Measurements from ENCODE around the gene NR2F1. TPM values are rescaled to one million over a fixed set of nuclear protein-coding genes. Genes with fewer than 3 reads are reported as not detected.
A peak's percentile ranks its signal among the peaks of the same experiment; 100 is the strongest.

NR2F1 gene
- total and polyA plus RNA-seq, 4 donors: 0.72 to 27.0 (median 10.0) TPM; not detected in 1

DNA sequence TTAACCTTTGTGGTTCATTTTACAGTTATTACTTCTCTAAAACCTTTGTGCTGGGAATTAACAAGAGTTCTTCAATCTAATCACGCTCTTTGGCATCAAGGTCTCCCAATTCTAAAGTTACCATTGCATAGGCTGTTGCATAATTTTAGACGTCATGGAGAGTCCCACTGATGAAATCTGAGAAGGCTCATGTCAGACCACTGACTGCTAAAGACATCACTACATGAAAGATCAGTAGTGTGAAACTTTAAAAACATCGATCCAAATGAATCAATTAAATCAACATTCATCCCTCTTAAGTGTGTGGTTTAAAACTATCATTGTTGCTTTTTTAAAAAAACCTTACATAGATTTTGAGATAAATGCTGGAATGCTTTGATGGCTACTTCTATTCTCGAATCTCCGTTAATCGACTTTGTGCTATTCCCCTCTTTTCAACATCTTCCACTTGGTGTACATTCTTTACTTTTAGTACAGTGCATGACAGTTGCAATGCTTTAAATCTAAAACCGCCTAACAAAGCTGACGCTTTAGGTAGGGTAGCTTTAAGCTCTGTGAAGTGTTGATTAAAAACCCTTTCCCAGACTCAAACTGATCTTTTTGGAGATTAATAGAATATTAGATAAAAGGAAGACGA is 33.6 kb downstream of the NR2F1 start:
- no peak overlapping the region for H3K4me3 ChIP-seq (ENCODE audit: low read length in 2 of 2)
- ATAC-seq (ENCODE audit: low FRiP score) (no peak), DNase-seq (no peak)
- intact Hi-C loops (cut with DNase I): no loop called here
- H3K4me1 ChIP-seq (ENCODE audit: control insufficient read depth in 1 of 2, insufficient read depth in 2 of 2, low read length in 2 of 2): no peaks in the 10 kb centered on the region
- 89 to 91% methylated on average over 9 of the region's 9 CpGs for WGBS, 2 donors
- no peaks in the 10 kb centered on the region for H3K9me3 ChIP-seq (ENCODE audit: control insufficient read depth, low read length)
- no peaks in the 10 kb centered on the region for H3K36me3 ChIP-seq (ENCODE audit: control insufficient read depth in 1 of 2, insufficient read depth in 2 of 2, low read length in 1 of 2)
- no peaks in the 10 kb centered on the region for H3K27me3 ChIP-seq (ENCODE audit: control insufficient read depth in 1 of 2, insufficient read depth in 2 of 2, low read length in 1 of 2)
- no peak overlapping the region for H3K27ac ChIP-seq (ENCODE audit: low read depth in 1 of 2, low read length in 2 of 2)

DNA sequence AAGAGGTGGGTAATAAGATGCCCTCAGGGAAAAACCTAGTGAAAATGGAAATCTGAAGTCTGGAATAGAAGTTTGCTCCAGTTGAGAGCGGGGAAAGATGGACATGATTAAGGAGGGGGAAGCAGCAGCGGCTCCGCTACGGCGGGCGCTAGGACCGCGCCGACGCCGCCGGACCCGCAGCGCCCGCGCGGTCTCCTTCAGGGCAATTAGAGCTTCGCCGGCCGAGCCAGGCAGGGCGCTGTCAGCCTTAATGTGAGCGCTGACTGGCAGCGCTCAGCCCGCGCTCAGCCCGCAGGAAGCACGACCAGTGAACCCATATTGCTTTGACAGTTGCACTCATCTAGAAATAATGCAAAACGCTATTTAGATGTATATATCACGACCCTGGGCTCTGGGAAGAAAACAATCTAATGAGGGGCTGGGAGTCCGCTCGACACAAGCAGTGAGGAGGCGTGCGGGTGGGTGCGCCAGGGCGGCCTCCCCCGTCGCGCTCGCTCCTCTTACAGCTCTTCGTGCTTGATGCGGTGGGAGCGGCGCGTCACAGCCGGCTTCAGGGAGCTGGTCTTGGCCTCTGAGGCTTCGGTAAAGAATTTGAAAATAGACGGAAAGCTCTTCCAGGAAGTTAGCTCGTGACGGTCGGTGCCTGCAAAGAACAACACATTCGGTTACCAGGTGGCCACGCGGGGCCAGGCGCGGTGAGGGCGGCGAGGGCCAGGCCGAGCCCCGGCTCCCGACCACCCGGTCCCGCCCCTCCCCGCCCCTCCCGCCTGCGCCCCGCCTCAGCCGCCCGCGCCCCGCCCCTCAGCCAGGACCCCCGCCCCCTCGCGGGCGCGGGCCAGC is 37.7 kb downstream of the NR2F1 start:
- intact Hi-C loops (cut with DNase I): loop anchor here in 1 of 2 donors (10.0 kb wide), 1 partner anchor 494 kb away; a partner anchor contains a TSS
- WGBS, 2 donors: 0 to 1% methylated on average over 62 to 75 of the region's 75 CpGs
- Histone ChIP-seq H3K4me1 (ENCODE audit: control insufficient read depth in 1 of 2, insufficient read depth in 2 of 2, low read length in 2 of 2) (no peaks in the 10 kb centered on the region), H3K9me3 (ENCODE audit: control insufficient read depth, low read length) (no peaks in the 10 kb centered on the region), H3K4me3 (ENCODE audit: low read length in 2 of 2) (peak overlapping the region; percentile 27 to 30), H3K36me3 (ENCODE audit: control insufficient read depth in 1 of 2, insufficient read depth in 2 of 2, low read length in 1 of 2) (no peaks in the 10 kb centered on the region), H3K27me3 (ENCODE audit: control insufficient read depth in 1 of 2, insufficient read depth in 2 of 2, low read length in 1 of 2) (no peaks in the 10 kb centered on the region), H3K27ac (ENCODE audit: low read depth in 1 of 2, low read length in 2 of 2) (peak overlapping the region in 1 of 2 donors; percentile 22)
- DNase-seq: peak; percentile 74 to 88
- peak; percentile 92 for ATAC-seq (ENCODE audit: low FRiP score)

DNA sequence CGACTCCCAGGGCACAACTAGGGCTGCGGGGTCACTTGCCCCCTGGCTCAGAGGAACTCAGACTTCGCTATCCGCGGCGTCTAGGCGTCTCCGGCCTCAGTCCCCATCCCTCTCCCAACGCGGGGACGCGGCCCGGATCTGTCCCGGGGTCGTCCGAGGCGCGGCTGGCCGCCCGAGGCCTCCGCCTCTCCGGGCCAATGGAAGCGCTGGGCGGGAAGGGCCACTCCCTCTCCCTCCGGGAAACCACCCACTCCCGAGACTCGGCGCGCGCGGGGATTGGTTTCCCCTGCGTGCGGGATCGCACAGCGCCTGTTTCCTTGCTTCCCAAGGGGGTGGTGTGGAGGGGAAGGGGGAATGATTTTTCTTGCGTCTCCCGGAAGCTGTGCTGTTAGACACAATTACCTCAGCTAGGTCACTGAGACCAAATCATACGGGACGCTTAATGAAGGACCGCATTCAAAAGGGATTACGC is 38.3 kb downstream of the NR2F1 start:
- H3K27me3 ChIP-seq (ENCODE audit: control insufficient read depth in 1 of 2, insufficient read depth in 2 of 2, low read length in 1 of 2): no peaks in the 10 kb centered on the region
- no peaks in the 10 kb centered on the region for H3K9me3 ChIP-seq (ENCODE audit: control insufficient read depth, low read length)
- H3K4me1 ChIP-seq (ENCODE audit: control insufficient read depth in 1 of 2, insufficient read depth in 2 of 2, low read length in 2 of 2): no peaks in the 10 kb centered on the region
- no peaks in the 10 kb centered on the region for H3K36me3 ChIP-seq (ENCODE audit: control insufficient read depth in 1 of 2, insufficient read depth in 2 of 2, low read length in 1 of 2)
- peak; percentile 86 for ATAC-seq (ENCODE audit: low FRiP score)
- 3 to 4% methylated on average over 36 to 41 of the region's 41 CpGs for WGBS, 2 donors
- peak; percentile 83 to 92 for DNase-seq
- H3K27ac ChIP-seq (ENCODE audit: low read depth in 1 of 2, low read length in 2 of 2): no peak overlapping the region
- peak overlapping the region; percentile 27 to 30 for H3K4me3 ChIP-seq (ENCODE audit: low read length in 2 of 2)
- intact Hi-C loops (cut with DNase I): loop anchor here in 1 of 2 donors (10.0 kb wide), 1 partner anchor 493 kb away; a partner anchor contains a TSS

DNA sequence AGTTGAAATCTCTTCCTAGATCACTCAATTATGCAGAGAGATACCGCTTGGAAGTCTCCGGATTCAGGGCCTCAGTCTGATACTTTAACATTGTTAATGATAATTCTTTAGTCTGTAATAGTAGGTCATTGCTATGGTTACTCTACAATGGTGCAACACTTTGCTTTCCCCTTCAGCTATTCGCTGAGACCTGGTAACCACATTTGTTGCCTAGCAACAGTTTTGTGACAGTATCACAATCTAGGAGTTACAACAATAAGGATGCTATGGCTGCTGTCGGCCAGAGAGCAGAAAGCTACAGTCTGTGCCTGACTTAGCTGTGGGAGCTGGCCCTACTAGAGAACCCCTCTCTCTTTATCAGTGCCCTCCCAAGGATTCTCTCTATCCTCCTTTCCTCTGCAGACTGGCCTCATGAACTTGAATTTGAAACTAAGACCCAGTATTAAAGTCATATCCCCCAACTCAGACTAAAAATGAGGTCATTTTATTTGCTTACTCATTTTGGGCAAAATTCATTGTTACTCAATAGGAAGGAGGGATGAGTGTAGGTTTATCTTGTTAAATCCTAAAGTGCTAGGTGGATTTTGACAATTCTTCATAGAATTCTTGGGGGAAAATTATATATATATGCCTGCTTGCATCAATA is 39.3 kb downstream of the NR2F1 start:
- no peaks in the 10 kb centered on the region for H3K36me3 ChIP-seq (ENCODE audit: control insufficient read depth in 1 of 2, insufficient read depth in 2 of 2, low read length in 1 of 2)
- intact Hi-C loops (cut with DNase I): loop anchor here in 1 of 2 donors (10.0 kb wide), 1 partner anchor 492 kb away; a partner anchor contains a TSS
- DNase-seq (no peak), ATAC-seq (ENCODE audit: low FRiP score) (peak; percentile 55)
- WGBS, 2 donors: 79% methylated on average over 4 of the region's 4 CpGs
- H3K9me3 ChIP-seq (ENCODE audit: control insufficient read depth, low read length): no peaks in the 10 kb centered on the region
- no peaks in the 10 kb centered on the region for H3K4me1 ChIP-seq (ENCODE audit: control insufficient read depth in 1 of 2, insufficient read depth in 2 of 2, low read length in 2 of 2)
- H3K27ac ChIP-seq (ENCODE audit: low read depth in 1 of 2, low read length in 2 of 2): no peak overlapping the region
- H3K27me3 ChIP-seq (ENCODE audit: control insufficient read depth in 1 of 2, insufficient read depth in 2 of 2, low read length in 1 of 2): no peaks in the 10 kb centered on the region
- H3K4me3 ChIP-seq (ENCODE audit: low read length in 2 of 2): no peak overlapping the region

DNA sequence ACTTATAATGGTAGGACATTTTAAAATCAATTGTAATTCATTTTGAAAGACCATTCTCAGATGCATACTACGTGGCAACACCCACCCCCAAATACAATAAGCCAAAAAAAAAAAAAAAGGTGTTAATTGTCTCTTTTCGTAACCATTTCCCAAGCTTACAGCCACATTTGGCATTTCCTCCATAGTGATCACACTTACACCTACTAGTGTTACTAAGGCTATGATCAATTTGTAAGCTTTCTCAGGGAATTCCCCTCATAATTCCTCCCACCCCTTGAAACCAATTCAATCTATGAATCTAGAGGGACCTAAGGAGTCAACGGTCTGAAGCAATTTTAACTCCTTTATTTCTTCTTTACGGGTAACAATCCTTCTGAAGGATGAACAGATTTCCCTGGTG is 40.1 kb downstream of the NR2F1 start:
- WGBS, 2 donors: 83% methylated on average over 4 of the region's 4 CpGs
- Histone ChIP-seq H3K27me3 (ENCODE audit: control insufficient read depth in 1 of 2, insufficient read depth in 2 of 2, low read length in 1 of 2) (no peaks in the 10 kb centered on the region), H3K27ac (ENCODE audit: low read depth in 1 of 2, low read length in 2 of 2) (no peak overlapping the region), H3K4me1 (ENCODE audit: control insufficient read depth in 1 of 2, insufficient read depth in 2 of 2, low read length in 2 of 2) (no peaks in the 10 kb centered on the region), H3K4me3 (ENCODE audit: low read length in 2 of 2) (no peak overlapping the region), H3K36me3 (ENCODE audit: control insufficient read depth in 1 of 2, insufficient read depth in 2 of 2, low read length in 1 of 2) (no peaks in the 10 kb centered on the region), H3K9me3 (ENCODE audit: control insufficient read depth, low read length) (no peaks in the 10 kb centered on the region)
- intact Hi-C loops (cut with DNase I): loop anchor here in 1 of 2 donors (10.0 kb wide), 1 partner anchor 492 kb away; a partner anchor contains a TSS
- ATAC-seq (ENCODE audit: low FRiP score) (no peak), DNase-seq (no peak)

DNA sequence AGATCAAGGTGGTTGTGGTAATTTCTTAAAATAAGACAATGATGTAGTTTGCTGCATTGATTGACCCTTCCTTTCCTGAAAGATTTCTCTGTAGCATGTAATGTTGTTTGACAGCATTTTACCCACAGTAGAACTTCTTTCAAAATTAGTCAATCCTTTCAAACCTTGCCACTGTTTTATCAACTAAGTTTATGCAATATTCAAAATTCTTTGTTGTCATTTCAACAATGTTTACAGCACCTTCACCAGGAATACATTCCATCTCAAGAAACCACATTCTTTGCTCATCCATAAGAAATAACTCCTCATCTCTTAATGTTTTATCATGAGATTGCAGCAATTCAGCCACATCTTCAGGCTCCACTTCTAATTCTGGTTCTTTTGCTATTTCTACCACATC is 43.8 kb downstream of the NR2F1 start:
- Histone ChIP-seq H3K36me3 (ENCODE audit: control insufficient read depth in 1 of 2, insufficient read depth in 2 of 2, low read length in 1 of 2) (no peaks in the 10 kb centered on the region), H3K4me3 (ENCODE audit: low read length in 2 of 2) (no peak overlapping the region), H3K4me1 (ENCODE audit: control insufficient read depth in 1 of 2, insufficient read depth in 2 of 2, low read length in 2 of 2) (no peaks in the 10 kb centered on the region), H3K27ac (ENCODE audit: low read depth in 1 of 2, low read length in 2 of 2) (no peak overlapping the region), H3K9me3 (ENCODE audit: control insufficient read depth, low read length) (no peaks in the 10 kb centered on the region), H3K27me3 (ENCODE audit: control insufficient read depth in 1 of 2, insufficient read depth in 2 of 2, low read length in 1 of 2) (no peaks in the 10 kb centered on the region)
- intact Hi-C loops (cut with DNase I): loop anchor here in 1 of 2 donors (10.0 kb wide), 1 partner anchor 488 kb away; a partner anchor contains a TSS
- ATAC-seq (ENCODE audit: low FRiP score) (no peak), DNase-seq (no peak)

DNA sequence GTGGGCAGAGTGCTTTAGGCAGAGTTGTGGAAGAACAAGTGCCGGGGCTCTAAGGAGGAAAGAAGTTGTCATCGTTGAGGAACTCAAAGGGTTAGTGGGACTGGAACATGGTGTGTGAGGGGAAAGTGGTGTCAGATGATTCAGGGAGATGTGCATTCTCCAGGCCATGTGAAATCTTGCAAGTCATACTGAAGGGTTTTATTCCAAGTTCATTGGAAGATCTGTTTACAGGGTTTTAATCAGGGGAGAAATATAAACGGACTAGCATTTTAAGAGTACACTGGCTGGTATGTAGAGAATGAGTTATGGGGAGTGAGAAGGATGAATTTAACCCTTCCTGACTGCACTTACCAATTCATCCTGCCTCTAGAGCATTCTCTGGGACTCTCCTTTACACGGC is 49.3 kb downstream of the NR2F1 start:
- WGBS, 2 donors: 74 to 81% methylated on average over 4 of the region's 4 CpGs
- ATAC-seq (ENCODE audit: low FRiP score) (no peak), DNase-seq (no peak)
- no peaks in the 10 kb centered on the region for H3K36me3 ChIP-seq (ENCODE audit: control insufficient read depth in 1 of 2, insufficient read depth in 2 of 2, low read length in 1 of 2)
- no peak overlapping the region for H3K4me3 ChIP-seq (ENCODE audit: low read length in 2 of 2)
- H3K27ac ChIP-seq (ENCODE audit: low read depth in 1 of 2, low read length in 2 of 2): no peak overlapping the region
- intact Hi-C loops (cut with DNase I): no loop called here
- no peaks in the 10 kb centered on the region for H3K9me3 ChIP-seq (ENCODE audit: control insufficient read depth, low read length)
- no peaks in the 10 kb centered on the region for H3K4me1 ChIP-seq (ENCODE audit: control insufficient read depth in 1 of 2, insufficient read depth in 2 of 2, low read length in 2 of 2)
- H3K27me3 ChIP-seq (ENCODE audit: control insufficient read depth in 1 of 2, insufficient read depth in 2 of 2, low read length in 1 of 2): no peaks in the 10 kb centered on the region

DNA sequence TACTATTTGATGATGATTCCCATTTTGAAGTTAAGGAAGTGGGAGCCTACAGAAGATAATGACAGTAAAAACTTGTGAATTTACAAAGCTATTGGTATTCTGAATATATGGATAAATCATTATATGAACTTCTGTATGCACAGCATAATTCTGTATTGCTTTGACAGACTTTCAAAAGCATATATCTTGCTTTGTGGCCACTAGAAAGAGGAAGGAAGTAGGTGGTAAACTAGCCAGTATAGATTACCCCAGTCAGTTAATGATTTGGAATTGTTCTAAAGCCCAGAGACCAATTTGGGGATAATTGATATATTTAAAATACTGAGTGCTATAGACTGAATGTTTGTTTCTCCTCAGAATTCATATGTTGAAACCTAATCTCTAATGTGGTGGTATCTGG is 53.0 kb downstream of the NR2F1 start:
- no peaks in the 10 kb centered on the region for H3K27me3 ChIP-seq (ENCODE audit: control insufficient read depth in 1 of 2, insufficient read depth in 2 of 2, low read length in 1 of 2)
- H3K4me1 ChIP-seq (ENCODE audit: control insufficient read depth in 1 of 2, insufficient read depth in 2 of 2, low read length in 2 of 2): no peaks in the 10 kb centered on the region
- H3K9me3 ChIP-seq (ENCODE audit: control insufficient read depth, low read length): no peaks in the 10 kb centered on the region
- intact Hi-C loops (cut with DNase I): no loop called here
- no peak for DNase-seq
- ATAC-seq (ENCODE audit: low FRiP score): no peak
- no peak overlapping the region for H3K27ac ChIP-seq (ENCODE audit: low read depth in 1 of 2, low read length in 2 of 2)
- no peak overlapping the region for H3K4me3 ChIP-seq (ENCODE audit: low read length in 2 of 2)
- H3K36me3 ChIP-seq (ENCODE audit: control insufficient read depth in 1 of 2, insufficient read depth in 2 of 2, low read length in 1 of 2): no peaks in the 10 kb centered on the region

Data from aorta (tissue), 5 donors.